Parathyroid adenoma (tissue), 2 donors: Measurements from ENCODE around the gene PGAM2.
A peak's percentile ranks its signal among the peaks of the same experiment; 100 is the strongest.

Source experiments
- H2AFZ ChIP-seq: fragments of 300-600 bp; sonication (generic); one replicate; pipeline ENCODE4 v1.7.0; 2017; ENCODE audit warnings: antibody characterized with exemption, mild to moderate bottlenecking
- H3K27ac ChIP-seq: fragments of 300-600 bp; sonication (generic); one replicate; pipeline ENCODE4 v1.7.0; 2017
- H3K27me3 ChIP-seq: fragments of 300-600 bp; sonication (generic); one replicate; pipeline ENCODE4 v1.7.0; 2017; ENCODE audit warnings: low read length; ENCODE audit not compliant: control insufficient read depth, insufficient read depth
- H3K36me3 ChIP-seq: fragments of 300-600 bp; sonication (generic); one replicate; pipeline ENCODE4 v1.7.0; 2017; ENCODE audit warnings: low read length; ENCODE audit not compliant: control insufficient read depth, insufficient read depth
- H3K4me1 ChIP-seq: fragments of 300-600 bp; sonication (generic); one replicate; pipeline ENCODE4 v1.7.0; 2017; ENCODE audit warnings: control low read depth
- H3K4me2 ChIP-seq: fragments of 300-600 bp; sonication (generic); one replicate; pipeline ENCODE4 v1.7.0; 2017; ENCODE audit warnings: low read length
- H3K4me3 ChIP-seq: fragments of 300-600 bp; sonication (generic); one replicate; pipeline ENCODE4 v1.7.0; 2017; ENCODE audit warnings: low read depth, low read length
- H3K79me2 ChIP-seq: fragments of 300-600 bp; sonication (generic); one replicate; pipeline ENCODE4 v1.7.0; 2017; ENCODE audit warnings: control low read depth
- H3K9ac ChIP-seq: fragments of 300-600 bp; sonication (generic); one replicate; pipeline ENCODE4 v1.7.0; 2017; ENCODE audit warnings: mild to moderate bottlenecking
- H3K9me3 ChIP-seq: fragments of 300-600 bp; sonication (generic); one replicate; pipeline ENCODE4 v1.7.0; 2017; ENCODE audit warnings: low read length; ENCODE audit not compliant: control insufficient read depth
- TF ChIP-seq, protein P1 (sequence below): fragments of 300-600 bp; sonication (generic); IDR thresholded peaks from one replicate; pipeline ENCODE4 v1.7.0; 2017; ENCODE audit warnings: antibody characterized with exemption, mild to moderate bottlenecking
- donor health status: primary hyperparathyroidism.

PGAM2 gene

DNA sequence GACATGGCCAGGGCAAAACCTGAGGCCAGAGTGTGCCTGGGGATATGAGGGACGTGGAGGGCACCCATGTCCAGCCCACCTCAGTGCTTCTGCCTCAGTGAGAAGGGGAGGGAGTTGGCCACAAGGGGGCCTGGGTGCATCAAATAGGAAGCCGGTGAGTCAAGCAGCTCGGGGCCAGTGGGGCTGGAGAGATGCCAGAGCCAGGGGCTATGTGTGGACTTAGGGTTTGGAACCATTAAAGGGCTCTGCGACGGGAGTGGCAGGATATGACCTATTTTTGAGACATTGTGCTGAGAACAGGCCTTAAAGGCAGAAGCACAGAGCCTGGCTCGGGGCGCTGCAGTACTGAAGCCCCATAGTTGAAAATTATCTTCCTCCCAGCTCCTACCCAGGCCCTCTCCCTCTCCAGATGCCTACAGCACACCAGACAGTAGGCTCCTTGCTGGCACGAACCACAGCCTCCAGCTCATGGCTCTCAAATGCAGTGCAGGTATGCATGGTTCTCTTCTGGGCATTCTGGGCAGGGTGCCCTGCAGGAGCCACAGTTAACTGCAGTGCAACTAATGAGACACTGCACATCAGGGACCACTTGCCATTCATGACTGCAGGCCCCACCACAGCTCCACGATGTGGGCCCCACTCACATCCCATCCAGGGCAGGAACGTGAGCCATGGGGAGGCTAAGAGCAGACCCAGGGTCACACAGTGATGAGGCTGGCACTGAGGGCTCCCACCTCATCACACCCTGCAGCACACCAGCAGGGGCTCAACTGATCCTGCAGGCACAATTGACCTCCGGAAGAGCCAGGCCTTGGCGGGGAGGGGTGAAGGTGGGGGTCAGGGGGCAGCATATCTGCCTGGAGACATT, 7.2 kb upstream of the PGAM2 start:
- Histone ChIP-seq H3K9ac (no peak overlapping the region), H3K4me2 (no peak overlapping the region), H2AFZ (no peak overlapping the region), H3K79me2 (no peaks in the 10 kb centered on the region), H3K4me1 (peaks cover 4% of the 10 kb centered on the region), H3K9me3 (no peaks in the 10 kb centered on the region), H3K4me3 (no peak overlapping the region), H3K27me3 (no peaks in the 10 kb centered on the region), H3K27ac (no peak overlapping the region), H3K36me3 (no peaks in the 10 kb centered on the region)
- TF ChIP-seq, protein P1, sequence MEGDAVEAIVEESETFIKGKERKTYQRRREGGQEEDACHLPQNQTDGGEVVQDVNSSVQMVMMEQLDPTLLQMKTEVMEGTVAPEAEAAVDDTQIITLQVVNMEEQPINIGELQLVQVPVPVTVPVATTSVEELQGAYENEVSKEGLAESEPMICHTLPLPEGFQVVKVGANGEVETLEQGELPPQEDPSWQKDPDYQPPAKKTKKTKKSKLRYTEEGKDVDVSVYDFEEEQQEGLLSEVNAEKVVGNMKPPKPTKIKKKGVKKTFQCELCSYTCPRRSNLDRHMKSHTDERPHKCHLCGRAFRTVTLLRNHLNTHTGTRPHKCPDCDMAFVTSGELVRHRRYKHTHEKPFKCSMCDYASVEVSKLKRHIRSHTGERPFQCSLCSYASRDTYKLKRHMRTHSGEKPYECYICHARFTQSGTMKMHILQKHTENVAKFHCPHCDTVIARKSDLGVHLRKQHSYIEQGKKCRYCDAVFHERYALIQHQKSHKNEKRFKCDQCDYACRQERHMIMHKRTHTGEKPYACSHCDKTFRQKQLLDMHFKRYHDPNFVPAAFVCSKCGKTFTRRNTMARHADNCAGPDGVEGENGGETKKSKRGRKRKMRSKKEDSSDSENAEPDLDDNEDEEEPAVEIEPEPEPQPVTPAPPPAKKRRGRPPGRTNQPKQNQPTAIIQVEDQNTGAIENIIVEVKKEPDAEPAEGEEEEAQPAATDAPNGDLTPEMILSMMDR = peak; percentile 49

DNA sequence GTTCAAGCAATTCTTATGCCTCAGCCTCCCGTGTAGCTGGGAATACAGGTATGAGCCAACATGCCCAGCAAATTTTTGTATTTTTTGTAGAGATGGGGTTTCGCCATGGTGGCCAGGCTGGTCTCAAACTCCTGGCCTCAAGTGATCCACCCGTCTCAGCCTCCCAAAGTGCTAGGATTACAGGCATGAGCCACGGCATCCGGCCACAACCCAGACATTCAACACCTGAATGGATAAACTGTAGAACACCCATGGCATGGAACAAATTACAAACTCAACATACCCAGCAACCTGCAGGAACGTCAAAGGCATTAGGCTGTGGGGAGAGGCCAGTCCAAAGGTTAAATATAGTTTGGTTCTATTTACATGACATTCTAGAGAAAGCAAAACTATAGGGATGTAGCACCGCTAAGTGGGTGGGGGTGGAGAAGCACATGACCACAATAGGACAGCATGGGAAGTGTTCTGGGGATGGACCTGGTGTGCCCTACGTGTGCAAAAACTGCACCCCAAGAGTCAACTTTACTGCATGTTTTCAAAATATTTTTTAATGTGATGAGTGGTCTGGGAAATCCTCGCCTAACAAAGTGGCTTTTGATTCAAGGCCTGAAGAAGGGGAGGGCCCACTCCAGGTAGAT, 6.5 kb upstream of the PGAM2 start:
- Histone ChIP-seq H3K27me3 (no peaks in the 10 kb centered on the region), H3K9me3 (no peaks in the 10 kb centered on the region), H3K9ac (no peak overlapping the region), H2AFZ (no peak overlapping the region), H3K79me2 (no peaks in the 10 kb centered on the region), H3K4me2 (no peak overlapping the region), H3K4me3 (no peak overlapping the region), H3K27ac (no peak overlapping the region), H3K36me3 (no peaks in the 10 kb centered on the region), H3K4me1 (peaks cover 7% of the 10 kb centered on the region)
- TF ChIP-seq, protein P1 = no peak

DNA sequence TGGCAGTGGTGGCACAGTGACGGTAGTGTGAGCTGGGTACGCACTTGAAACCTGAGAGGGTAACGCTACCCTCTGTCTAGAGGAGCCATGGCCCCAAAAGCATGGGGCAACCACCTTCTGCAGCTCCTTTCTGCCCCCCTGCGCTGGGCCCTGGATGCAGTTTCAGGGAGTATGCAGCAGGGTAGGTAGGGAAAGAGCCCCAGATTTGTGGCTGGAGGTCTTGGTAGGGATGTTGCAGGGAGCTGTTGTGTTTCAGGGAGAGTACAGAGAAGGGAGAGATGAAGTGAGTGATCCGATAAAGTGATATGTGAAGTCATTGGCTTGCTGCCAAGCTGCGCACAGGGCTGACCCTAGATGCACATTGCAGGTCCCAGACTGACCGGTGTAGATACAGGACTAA, 2.7 kb upstream of the PGAM2 start:
- no peaks in the 10 kb centered on the region for H3K27me3 ChIP-seq
- H3K79me2 ChIP-seq = no peaks in the 10 kb centered on the region
- no peak overlapping the region for H3K27ac ChIP-seq
- H3K9ac ChIP-seq = no peak overlapping the region
- H3K9me3 ChIP-seq = no peaks in the 10 kb centered on the region
- H3K4me3 ChIP-seq = no peak overlapping the region
- no peak overlapping the region for H2AFZ ChIP-seq
- no peak overlapping the region for H3K4me2 ChIP-seq
- peaks cover 23% of the 10 kb centered on the region for H3K4me1 ChIP-seq
- TF ChIP-seq, protein P1 = no peak
- H3K36me3 ChIP-seq = no peaks in the 10 kb centered on the region

DNA sequence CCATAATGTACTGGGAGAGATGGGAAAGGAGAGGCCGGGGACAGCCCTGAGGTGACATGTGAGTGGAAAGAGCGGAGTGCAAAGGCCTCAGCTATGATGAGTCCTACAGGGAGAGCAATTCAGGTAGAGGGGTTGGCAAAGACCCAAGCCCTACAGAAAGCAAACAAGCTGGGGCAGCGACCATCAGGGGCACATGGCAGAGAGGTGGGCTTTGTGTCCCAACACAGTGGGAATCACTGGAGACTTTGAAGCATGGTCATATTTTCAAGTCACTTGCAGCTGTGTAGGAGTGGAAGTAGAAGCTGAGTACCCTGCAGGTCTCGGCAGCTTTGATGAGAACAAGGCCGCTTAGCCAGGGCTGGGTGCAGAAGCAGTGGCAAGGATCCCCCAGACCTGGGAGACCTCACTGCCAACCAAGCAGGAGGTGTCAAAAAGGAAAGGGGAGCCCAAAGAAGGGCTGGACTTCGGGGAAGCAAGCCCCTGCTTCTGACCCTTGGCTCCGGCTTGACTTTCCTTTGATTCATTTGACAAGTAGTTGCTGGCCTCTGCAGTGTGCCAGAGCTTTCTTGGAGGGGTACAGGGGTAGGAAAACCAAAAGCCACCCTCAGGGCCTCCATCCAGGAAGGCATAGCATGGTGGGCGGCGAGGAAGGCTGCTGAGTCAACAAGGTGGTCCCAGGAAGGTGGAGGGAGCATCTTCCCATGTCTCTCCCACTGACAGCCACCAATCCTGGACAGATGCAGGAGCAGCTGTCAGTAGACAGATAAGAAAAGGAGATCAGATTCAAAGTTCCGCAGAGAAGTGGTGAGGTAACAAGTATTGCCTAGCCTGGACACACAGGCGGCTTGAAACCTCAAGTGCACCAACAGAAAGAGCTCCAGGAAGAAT, 1.9 kb upstream of the PGAM2 start:
- Histone ChIP-seq H3K79me2 (no peaks in the 10 kb centered on the region), H3K9ac (no peak overlapping the region), H3K36me3 (no peaks in the 10 kb centered on the region), H3K4me3 (no peak overlapping the region), H3K27me3 (no peaks in the 10 kb centered on the region), H3K4me2 (no peak overlapping the region), H3K4me1 (peaks cover 23% of the 10 kb centered on the region), H3K27ac (no peak overlapping the region), H2AFZ (no peak overlapping the region), H3K9me3 (no peaks in the 10 kb centered on the region)
- TF ChIP-seq, protein P1 = no peak
